Suprapubic skin (tissue), 3 donors: ENCODE results near the gene CDH8.

Source experiments
- CTCF ChIP-seq, 2 donors: fragments of 200-600 bp in 1 of 2; fragments of 450-650 bp in 1 of 2; sonication (generic) in 1 of 2; IDR thresholded peaks; one replicate each; pipeline ENCODE4 v1.5.1; 2016 to 2019; ENCODE audit warnings: antibody characterized with exemption in 2 of 2, mild to moderate bottlenecking in 1 of 2, moderate library complexity in 1 of 2
- EP300 ChIP-seq: sonication (generic); formaldehyde crosslinking; IDR thresholded peaks from one replicate; pipeline ENCODE4 v1.6.1; 2017; ENCODE audit warnings: antibody characterized with exemption
- POLR2A ChIP-seq, 2 donors: fragments of 450-650 bp; IDR thresholded peaks; one replicate each; pipeline ENCODE4 v1.6.1; 2017; ENCODE audit warnings: antibody characterized with exemption in 2 of 2, mild to moderate bottlenecking in 2 of 2, moderate library complexity in 2 of 2

GRCh38 chr16:62014319-62014923 lies 21.8 kb downstream of the CDH8 start:
- no peak for TF ChIP-seq POLR2A (IDR thresholded peaks at IDR 0.05)
- TF ChIP-seq CTCF (IDR thresholded peaks at IDR 0.05) = no peak
- TF ChIP-seq EP300 = no peak
